HCT116 (cell line): ENCODE data around the gene COX7B. TPM values are rescaled to one million over a fixed set of nuclear protein-coding genes. Genes with fewer than 3 reads are reported as not detected.
"Not testable (repeated sequence)": the region's sequence is repeated elsewhere in the genome, so short reads cannot be mapped to it uniquely, and the experiment has no call there.

ENCODE experiments used
- ATAC-seq: fragments of 200-7000 bp; cut with Tn5 transposase; 2 replicates; pipeline ENCODE4 v1.9.1; 2020; ENCODE audit warnings: mild to moderate bottlenecking, moderate library complexity
- BruUV-seq: library from RNA; stranded (reverse); fragments of 400-500 nt; replicated peaks from 2 replicates; lab custom pipeline; 2021; lab: Mats Ljungman, UMichigan
- CTCF ChIA-PET: fragments of 300-600 bp; sonication (Branson Sonifier 250); formaldehyde crosslinking; loops from one replicate; lab custom pipeline; 2021; ENCODE audit warnings: antibody characterized with exemption; lab: Charles Lee
- POLR2A ChIA-PET: fragments of 300-600, 350-600 bp; sonication (Branson Sonifier 250); formaldehyde crosslinking; loops from one replicate; lab custom pipeline; 2021; ENCODE audit warnings: antibody characterized with exemption; lab: Charles Lee
- RAD21 ChIA-PET, 2 experiments: fragments of 300-600 bp; sonication (Branson Sonifier 250); formaldehyde crosslinking; loops; one replicate each; lab custom pipeline; 2023; ENCODE audit warnings: low total read pairs in 2 of 2; ENCODE audit not compliant: uncharacterized antibody in 2 of 2, unreplicated experiment in 2 of 2, low non-redundant PET in 1 of 2; lab: Charles Lee
- DNase-seq: peaks from one replicate; pipeline ENCODE4 v3.0.0-alpha.2; 2010; ENCODE audit warnings: low read depth, low spot score
- H2AFZ ChIP-seq: fragments of 200-600 bp; shearing (Covaris generic), sonication (generic); 2 replicates; pipeline ENCODE4 v1.6.1; 2017; ENCODE audit warnings: low read depth, mixed run types, mixed read lengths, antibody characterized with exemption, low read length; ENCODE audit not compliant: poor library complexity, severe bottlenecking
- H3K27ac ChIP-seq: 2 replicates; pipeline ENCODE4 v1.5.1; 2012; ENCODE audit warnings: low read depth, low read length
- H3K27me3 ChIP-seq: fragments of 200-600 bp; sonication (generic); 2 replicates; pipeline ENCODE4 v1.6.1; 2016; ENCODE audit warnings: mixed run types, low read length, mixed read lengths; ENCODE audit not compliant: insufficient read depth
- H3K36me3 ChIP-seq, 2 experiments: fragments of 200-500 bp in 1 of 2; fragments of 200-600 bp in 1 of 2; sonication (Bioruptor generic) in 1 of 2; sonication (generic) in 1 of 2; 2 replicates each; pipeline versions ENCODE4 v1.5.1 to v1.6.1; 2014 to 2016; ENCODE audit warnings: low read length in 2 of 2, inconsistent platforms in 1 of 2, mixed read lengths in 1 of 2, mixed run types in 1 of 2; ENCODE audit not compliant: insufficient read depth in 2 of 2, control insufficient read depth in 1 of 2
- H3K4me1 ChIP-seq, 2 experiments: fragments of 200-600 bp in 1 of 2; sonication (generic) in 1 of 2; 2 replicates each; pipeline versions ENCODE4 v1.5.1 to v1.6.1; 2012 to 2017; ENCODE audit warnings: low read length in 2 of 2, inconsistent platforms in 1 of 2, mild to moderate bottlenecking in 1 of 2, mixed read lengths in 1 of 2, mixed run types in 1 of 2, moderate library complexity in 1 of 2; ENCODE audit not compliant: insufficient read depth in 2 of 2, control insufficient read depth in 1 of 2
- H3K4me2 ChIP-seq: fragments of 200-600 bp; sonication (generic); 2 replicates; pipeline ENCODE4 v1.6.1; 2017; ENCODE audit warnings: mixed run types, low read length, mixed read lengths
- H3K4me3 ChIP-seq, 2 experiments: fragments of 200-600 bp in 1 of 2; sonication (generic) in 1 of 2; replicated peaks in 1 of 2; 2 replicates each; pipeline ENCODE4 v1.5.1; 2011 to 2016; ENCODE audit warnings: low read length in 2 of 2, control low read depth in 1 of 2, low read depth in 1 of 2, mild to moderate bottlenecking in 1 of 2, mixed read lengths in 1 of 2, mixed run types in 1 of 2
- H3K79me2 ChIP-seq: fragments of 200-600 bp; sonication (generic); 2 replicates; pipeline ENCODE4 v1.6.1; 2017; ENCODE audit warnings: mild to moderate bottlenecking, mixed run types, low read length, moderate library complexity, mixed read lengths; ENCODE audit not compliant: insufficient read depth
- H3K9ac ChIP-seq: fragments of 200-600 bp; sonication (generic); 2 replicates; pipeline ENCODE4 v1.6.1; 2016; ENCODE audit warnings: low read length, mixed read lengths
- H3K9me2 ChIP-seq: fragments of 200-600 bp; sonication (generic), shearing (Covaris generic); 2 replicates; pipeline ENCODE4 v1.6.1; 2017; ENCODE audit warnings: mixed run types, mild to moderate bottlenecking, moderate library complexity; ENCODE audit not compliant: insufficient read depth
- H3K9me3 ChIP-seq, 2 experiments: fragments of 200-500 bp in 1 of 2; fragments of 200-600 bp in 1 of 2; sonication (Bioruptor generic) in 1 of 2; sonication (generic) in 1 of 2; 2 replicates each; pipeline ENCODE4 v1.6.1; 2014 to 2017; ENCODE audit warnings: low read length in 2 of 2, mixed read lengths in 2 of 2, inconsistent platforms in 1 of 2, low read depth in 1 of 2, mild to moderate bottlenecking in 1 of 2, mixed run types in 1 of 2, moderate library complexity in 1 of 2; ENCODE audit not compliant: control insufficient read depth in 1 of 2, insufficient read depth in 1 of 2
- H4K20me1 ChIP-seq: fragments of 200-600 bp; sonication (generic), shearing (Covaris generic); 2 replicates; pipeline ENCODE4 v1.6.1; 2017; ENCODE audit warnings: mixed run types, mild to moderate bottlenecking, moderate library complexity; ENCODE audit not compliant: insufficient read depth
- EGR1 ChIP-seq: IDR thresholded peaks from 2 replicates; pipeline ENCODE4 v1.6.1; 2012; ENCODE audit warnings: low read depth
- MAX ChIP-seq: IDR thresholded peaks from 2 replicates; pipeline ENCODE4 v1.6.1; 2012
- RAD21 ChIP-seq: IDR thresholded peaks from 2 replicates; pipeline ENCODE4 v1.6.1; 2012; ENCODE audit warnings: low read depth, mild to moderate bottlenecking
- SIN3A ChIP-seq: IDR thresholded peaks from 2 replicates; pipeline ENCODE4 v1.6.1; 2012; ENCODE audit warnings: low read depth
- TCF7L2 ChIP-seq: IDR thresholded peaks from 2 replicates; pipeline ENCODE4 v1.7.0; 2011; ENCODE audit warnings: borderline replicate concordance, inconsistent platforms; ENCODE audit not compliant: insufficient read depth, insufficient read length; ENCODE audit errors: extremely low read depth
- intact Hi-C: fragments of 100-400 bp; cut with micrococcal nuclease; formaldehyde crosslinking; loops from 2 replicates; pipeline ENCODE4 v1.10.0; 2022
- total RNA-seq: library from RNA; stranded (reverse); gene quantifications from one replicate; pipeline ENCODE4 v1.2.1, GENCODE V29; 2021; ENCODE audit not compliant: unreplicated experiment

COX7B gene
- total RNA-seq, 1 experiment from 2014 or later: 268 TPM

DNA sequence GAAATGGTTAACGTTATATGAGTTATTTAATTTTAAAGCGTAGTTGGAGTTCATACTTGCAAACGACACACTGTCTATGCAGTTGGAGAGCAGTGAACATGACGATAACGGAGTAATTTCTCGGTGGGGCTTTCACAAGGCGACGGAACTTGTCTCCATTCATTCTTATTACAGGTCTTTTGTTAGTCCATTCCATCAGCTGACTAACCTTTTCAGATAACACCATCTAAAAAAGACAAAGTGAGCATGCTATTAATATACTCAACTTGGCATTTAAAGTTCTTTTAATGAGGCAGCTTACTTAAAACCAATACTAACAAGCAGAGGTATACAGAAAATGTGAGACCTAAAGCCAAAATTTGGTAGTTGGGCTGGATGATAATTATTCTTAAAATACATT, 23.9 kb upstream of the COX7B start:
- H3K79me2 ChIP-seq: peaks cover 1% of the 10 kb centered on the region; the same call in 1 of the 2 replicates
- ATAC-seq (no peak), DNase-seq (no peak)
- H3K4me3 ChIP-seq: no peak overlapping the region
- no peak overlapping the region for H3K4me2 ChIP-seq
- no peaks in the 10 kb centered on the region for H3K36me3 ChIP-seq
- H3K9me3 ChIP-seq: no peaks in the 10 kb centered on the region
- H2AFZ ChIP-seq: no peak overlapping the region
- H3K4me1 ChIP-seq: no peaks in the 10 kb centered on the region
- POLR2A ChIA-PET: no interaction called here
- no TSS peak for BruUV-seq
- RAD21 ChIA-PET: no interaction called here
- no peaks in the 10 kb centered on the region for H3K27me3 ChIP-seq
- H3K27ac ChIP-seq: no peak overlapping the region
- intact Hi-C loops: no loop called here
- no peaks in the 10 kb centered on the region for H3K9me2 ChIP-seq
- no peak for TF ChIP-seq EGR1
- TF ChIP-seq SIN3A: no peak
- TF ChIP-seq MAX: no peak
- TF ChIP-seq TCF7L2: no peak
- no peak for TF ChIP-seq RAD21
- no peaks in the 10 kb centered on the region for H4K20me1 ChIP-seq
- CTCF ChIA-PET: no interaction called here
- no peak overlapping the region for H3K9ac ChIP-seq

GRCh38 chrX:77881418-77881817, 17.9 kb upstream of the COX7B start:
- RAD21 ChIA-PET, H3K27me3 ChIP-seq, ATAC-seq, H3K9ac ChIP-seq, intact Hi-C loops, H2AFZ ChIP-seq, H3K4me3 ChIP-seq, DNase-seq, H3K4me2 ChIP-seq, H3K4me1 ChIP-seq, H3K9me2 ChIP-seq, H3K36me3 ChIP-seq, H3K9me3 ChIP-seq, CTCF ChIA-PET, POLR2A ChIA-PET, H3K27ac ChIP-seq, H4K20me1 ChIP-seq: not testable (repeated sequence)
- H3K79me2 ChIP-seq: peaks cover 16% of the 10 kb centered on the region
- BruUV-seq: TSS peak; percentile 28
